Glutamatergic neuron (in vitro differentiated cells): Measurements from ENCODE around the gene GCN1. TPM values are rescaled to one million over a fixed set of nuclear protein-coding genes. Genes with fewer than 3 reads are reported as not detected.

Source experiments
- DNase-seq: peaks from one replicate; pipeline ENCODE4 v3.0.0; 2022
- H3K27ac Mint-ChIP-seq: one replicate; pipeline ENCODE4 v1.8.0; 2020; ENCODE audit warnings: mild to moderate bottlenecking, mixed read lengths, inconsistent platforms; ENCODE audit not compliant: unreplicated experiment
- H3K27me3 Mint-ChIP-seq: one replicate; pipeline ENCODE4 v1.8.0; 2020; ENCODE audit warnings: mild to moderate bottlenecking, moderate library complexity, mixed read lengths, inconsistent platforms; ENCODE audit not compliant: unreplicated experiment
- H3K36me3 Mint-ChIP-seq: one replicate; pipeline ENCODE4 v1.8.0; 2020; ENCODE audit warnings: mild to moderate bottlenecking, mixed read lengths, inconsistent platforms; ENCODE audit not compliant: unreplicated experiment
- H3K4me1 Mint-ChIP-seq: one replicate; pipeline ENCODE4 v1.8.0; 2020; ENCODE audit warnings: mild to moderate bottlenecking, low read depth, mixed read lengths, inconsistent platforms; ENCODE audit not compliant: unreplicated experiment
- H3K4me3 Mint-ChIP-seq: one replicate; pipeline ENCODE4 v1.8.0; 2020; ENCODE audit warnings: mild to moderate bottlenecking, mixed read lengths, inconsistent platforms; ENCODE audit not compliant: unreplicated experiment
- H3K9me3 Mint-ChIP-seq: one replicate; pipeline ENCODE4 v1.8.0; 2020; ENCODE audit warnings: mild to moderate bottlenecking, moderate library complexity, mixed read lengths, inconsistent platforms; ENCODE audit not compliant: unreplicated experiment
- CTCF ChIP-seq: fragments of 200-600 bp; sonication (generic); IDR thresholded peaks from one replicate; pipeline ENCODE4 v1.5.0; 2021; ENCODE audit not compliant: partially characterized antibody, unreplicated experiment
- total RNA-seq: library from RNA; stranded (reverse); fragmentation: NEBNext Ultra II Directional; extraction: Animal tissue kit (Norgen Biotek cat#: 25700); gene quantifications from one replicate; pipeline ENCODE4 v1.2.1, GENCODE V29; 2021; ENCODE audit not compliant: unreplicated experiment

The GCN1 gene
- total RNA-seq, 1 donor from 2014 or later = 173 TPM

DNA sequence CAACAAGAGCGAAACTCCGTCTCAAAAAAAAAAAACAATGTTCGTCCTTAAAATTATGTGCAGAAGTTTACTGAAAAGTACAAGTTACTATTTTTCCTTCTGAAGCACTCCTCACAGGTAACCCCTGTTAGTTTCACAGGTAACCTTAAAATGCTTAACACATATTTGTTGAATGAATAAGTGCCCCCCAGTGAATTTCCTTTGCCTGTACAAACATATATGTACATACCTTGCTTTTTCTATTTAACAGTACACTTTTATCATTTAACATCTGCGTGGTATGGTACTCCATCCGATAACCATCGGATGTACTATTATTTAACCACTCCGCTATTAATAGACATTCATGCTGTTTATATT lies 76.6 kb downstream of the GCN1 start:
- Mint-ChIP-seq H3K4me1 (peaks cover 24% of the 10 kb centered on the region), H3K9me3 (peaks cover 9% of the 10 kb centered on the region), H3K27me3 (peaks cover 8% of the 10 kb centered on the region), H3K4me3 (peak overlapping the region; percentile 95), H3K36me3 (no peaks in the 10 kb centered on the region), H3K27ac (no peak overlapping the region)
- no peak for DNase-seq
- TF ChIP-seq CTCF = no peak

GRCh38 chr12:120116792-120117651 lies 77.5 kb downstream of the GCN1 start:
- peaks cover 24% of the 10 kb centered on the region for H3K4me1 Mint-ChIP-seq
- peaks cover 8% of the 10 kb centered on the region for H3K27me3 Mint-ChIP-seq
- peak overlapping the region; percentile 95 for H3K4me3 Mint-ChIP-seq
- H3K36me3 Mint-ChIP-seq = no peaks in the 10 kb centered on the region
- peak overlapping the region; percentile 28 for H3K27ac Mint-ChIP-seq
- no peak for TF ChIP-seq CTCF
- DNase-seq = peak; percentile 99
- peaks cover 9% of the 10 kb centered on the region for H3K9me3 Mint-ChIP-seq

DNA sequence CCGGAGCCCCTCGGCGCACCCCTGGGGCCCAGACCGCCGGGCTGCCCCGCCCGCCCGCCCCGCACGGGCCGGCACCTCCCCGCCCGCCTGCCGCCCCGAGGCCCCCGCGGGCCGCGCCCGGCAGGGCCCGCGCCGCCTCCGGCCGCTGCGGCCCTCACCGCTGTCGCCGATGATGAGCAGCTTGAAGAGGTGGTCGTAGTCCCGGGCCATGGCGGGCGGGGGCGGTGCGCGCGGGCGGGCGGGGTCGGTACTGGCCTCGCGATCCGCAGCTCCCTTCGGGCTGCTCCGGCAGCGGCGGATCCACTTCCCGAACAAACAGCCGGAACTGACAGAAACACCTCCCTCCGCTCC lies 78.1 kb downstream of the GCN1 start, which contains the start of gene RAB35:
Gene RAB35, minus strand, starts transcription at position 313 of the 351 bp plus-strand sequence. Its CDS starts 103 bp downstream, at position 210.
- Mint-ChIP-seq H3K4me3 (peak within 1 kb of the TSS; percentile 97), H3K9me3 (peaks cover 9% of the 10 kb centered on the region), H3K27ac (peak within 1 kb of the TSS; percentile 91), H3K4me1 (peaks cover 24% of the 10 kb centered on the region), H3K27me3 (peaks cover 8% of the 10 kb centered on the region), H3K36me3 (no peaks in the 10 kb centered on the region)
- TF ChIP-seq CTCF = no peak
- no peak for DNase-seq

DNA sequence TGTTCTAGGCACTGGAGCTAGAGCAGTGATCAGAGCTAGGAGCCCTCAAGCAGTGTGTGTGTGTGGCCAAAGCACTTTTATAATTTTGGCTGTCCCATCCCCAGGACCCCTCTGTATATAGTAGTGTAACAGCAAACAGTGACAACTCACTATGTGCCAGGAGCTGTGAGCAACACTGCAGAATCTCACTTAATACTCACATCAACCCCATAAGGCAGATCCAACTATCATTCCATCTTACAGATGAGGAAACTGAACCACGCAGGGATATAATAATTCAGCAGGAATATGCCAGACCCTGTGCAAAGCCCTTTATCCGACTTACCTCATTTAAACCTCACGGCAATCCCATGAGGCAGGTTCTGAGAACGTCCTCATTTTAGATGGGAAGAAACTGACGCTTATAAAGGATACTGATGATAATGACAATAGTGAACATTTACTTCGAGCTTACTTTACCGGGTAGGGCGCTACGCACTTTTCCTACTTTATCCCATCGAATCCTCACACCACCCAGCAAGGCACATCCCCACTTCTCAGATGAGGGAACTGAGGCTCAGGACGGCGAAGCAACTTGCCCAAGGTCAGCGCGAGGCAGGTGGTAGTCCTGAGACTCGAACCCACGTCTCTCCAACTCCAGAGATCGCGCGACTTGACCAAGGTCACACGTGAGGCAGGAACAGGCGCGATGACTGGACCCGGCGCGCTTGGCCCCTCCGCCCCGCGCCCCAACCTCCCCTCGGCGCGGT lies 78.6 kb downstream of the GCN1 start:
- H3K9me3 Mint-ChIP-seq = peaks cover 9% of the 10 kb centered on the region
- no peak for TF ChIP-seq CTCF
- peak overlapping the region; percentile 91 for H3K27ac Mint-ChIP-seq
- peaks cover 28% of the 10 kb centered on the region for H3K4me1 Mint-ChIP-seq
- H3K27me3 Mint-ChIP-seq = peaks cover 9% of the 10 kb centered on the region
- peak overlapping the region; percentile 97 for H3K4me3 Mint-ChIP-seq
- DNase-seq = peak; percentile 49
- no peaks in the 10 kb centered on the region for H3K36me3 Mint-ChIP-seq

GRCh38 chr12:120115066-120115465 lies 79.4 kb downstream of the GCN1 start:
- H3K36me3 Mint-ChIP-seq = no peaks in the 10 kb centered on the region
- peak overlapping the region; percentile 91 for H3K27ac Mint-ChIP-seq
- no peak for DNase-seq
- no peak for TF ChIP-seq CTCF
- H3K27me3 Mint-ChIP-seq = peaks cover 12% of the 10 kb centered on the region
- H3K9me3 Mint-ChIP-seq = peaks cover 9% of the 10 kb centered on the region
- H3K4me1 Mint-ChIP-seq = peaks cover 30% of the 10 kb centered on the region
- peak overlapping the region; percentile 97 for H3K4me3 Mint-ChIP-seq
